Tongue (tissue), 3 donors: ENCODE results near the gene PLEKHH2. TPM values are rescaled to one million over a fixed set of nuclear protein-coding genes. Genes with fewer than 3 reads are reported as not detected.

Experiments
- DNase-seq: peaks from one replicate; pipeline ENCODE4 v3.0.0-alpha.2; 2015
- small RNA-seq: library from RNA; depleted of rRNA; stranded (forward); fragments of <200 nt; gene quantifications from one replicate; pipeline ENCODE3, GENCODE V24; 2014; ENCODE audit warnings: low replicate concordance
- total RNA-seq: library from RNA; depleted of rRNA; stranded (reverse); fragments of >200 nt; gene quantifications from one replicate; pipeline ENCODE4 v1.2.3, GENCODE V29; 2014

The PLEKHH2 gene
- total RNA-seq, 1 donor from 2014 or later: 26.0 TPM

- no peak for DNase-seq
Measured at GRCh38 chr2:43812947-43813346, 175.9 kb downstream of the PLEKHH2 start.

- DNase-seq: no peak
Measured at GRCh38 chr2:43814711-43815110, 177.7 kb downstream of the PLEKHH2 start.

Small RNAs within 50 kb of the gene (small RNA-seq; reads per million reads assigned to genes)
- not detected for gene RF00019
- not detected for gene RN7SKP66

Other genes with a start within 250 kb of the PLEKHH2 start
- gene THADA, start 41.2 kb upstream of the PLEKHH2 start, total RNA-seq: 57.0 TPM
- gene C1GALT1C1L, start 39.2 kb downstream of the PLEKHH2 start, total RNA-seq: not detected
- 37.3 TPM for gene DYNC2LI1, start 136.8 kb downstream of the PLEKHH2 start, total RNA-seq
- gene ABCG5, start 201.6 kb downstream of the PLEKHH2 start, total RNA-seq: not detected
- gene ABCG8, start 201.7 kb downstream of the PLEKHH2 start, total RNA-seq: not detected